GM12875 (cell line): ENCODE measurements around the gene CMPK1.
A peak's percentile ranks its signal among the peaks of the same experiment; 100 is the strongest.

ENCODE experiments used
- H3K4me3 ChIP-seq: one replicate; pipeline ENCODE4 v1.5.1; 2011; ENCODE audit warnings: low read depth, low read length, control low read depth
- CTCF ChIP-seq: IDR thresholded peaks from 2 replicates; pipeline ENCODE4 v1.5.1; 2011; ENCODE audit warnings: low read depth, mild to moderate bottlenecking, control low read depth, inconsistent platforms, low read length, moderate library complexity, borderline replicate concordance; ENCODE audit not compliant: insufficient read depth

Gene CMPK1

DNA sequence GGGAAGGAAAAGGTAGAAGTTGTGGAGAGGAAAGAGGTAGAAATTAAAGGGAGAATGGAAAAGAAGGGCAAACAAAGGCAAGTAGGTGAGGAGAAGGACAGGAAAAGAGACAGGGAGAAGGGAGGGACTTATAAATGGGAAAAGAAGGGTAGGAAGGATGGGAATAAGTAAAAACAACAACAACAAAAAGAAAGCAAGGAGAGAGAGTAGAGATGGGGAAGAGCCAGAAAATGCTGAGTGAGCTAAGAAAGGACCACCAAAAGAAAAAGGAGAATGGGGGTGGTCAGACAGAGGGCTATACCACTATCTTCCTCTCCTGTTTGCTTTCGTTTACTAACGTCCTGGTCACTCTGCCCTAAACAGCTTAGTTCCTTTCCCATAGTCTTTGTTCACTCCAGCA, 1.7 kb upstream of the CMPK1 start:
- no peak overlapping the region for H3K4me3 ChIP-seq
- no peak for TF ChIP-seq CTCF

- H3K4me3 ChIP-seq = peak overlapping the region; percentile 92
- no peak for TF ChIP-seq CTCF
These were observed 612 bp upstream of the CMPK1 start for GRCh38 chr1:47332779-47333577.

DNA sequence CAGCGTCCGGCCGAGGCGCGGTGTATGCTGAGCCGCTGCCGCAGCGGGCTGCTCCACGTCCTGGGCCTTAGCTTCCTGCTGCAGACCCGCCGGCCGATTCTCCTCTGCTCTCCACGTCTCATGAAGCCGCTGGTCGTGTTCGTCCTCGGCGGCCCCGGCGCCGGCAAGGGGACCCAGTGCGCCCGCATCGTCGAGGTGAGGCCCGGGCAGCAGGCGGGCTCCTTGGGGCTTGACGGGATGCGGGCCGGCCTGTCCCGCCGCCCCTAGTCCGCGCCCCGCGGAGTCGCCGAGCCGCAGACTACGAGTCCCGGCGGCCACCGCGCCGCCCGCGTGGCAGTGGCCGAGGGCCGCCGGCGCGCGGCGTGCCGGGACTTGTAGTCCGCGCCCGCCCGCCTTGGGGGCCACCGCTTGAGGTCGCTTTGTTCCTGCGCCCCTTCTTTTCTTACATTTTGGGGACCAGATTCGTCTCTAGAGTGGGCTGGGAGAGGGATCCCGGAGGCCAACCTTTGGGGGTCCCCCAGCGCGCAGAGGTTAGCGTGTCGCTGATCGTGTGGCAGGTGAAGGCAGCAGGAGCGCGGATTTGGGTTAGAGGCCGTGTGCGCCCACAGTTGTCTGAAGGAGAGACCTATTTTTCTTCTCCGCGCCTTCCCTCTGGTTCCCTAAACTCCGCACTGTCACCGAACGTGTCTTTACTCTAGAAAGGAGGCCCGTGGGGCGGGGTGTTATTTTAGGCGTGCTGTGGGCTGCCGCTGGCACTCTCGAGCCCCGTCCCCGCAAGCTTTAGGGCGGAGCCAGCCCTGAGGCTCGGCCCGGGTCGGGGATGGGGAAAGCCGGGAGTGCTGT, 553 bp downstream of the CMPK1 start:
- peak overlapping the region; percentile 92 for H3K4me3 ChIP-seq
- TF ChIP-seq CTCF = 0 out of 2 replicates have a peak, but pooled peaks have one; percentile 1

DNA sequence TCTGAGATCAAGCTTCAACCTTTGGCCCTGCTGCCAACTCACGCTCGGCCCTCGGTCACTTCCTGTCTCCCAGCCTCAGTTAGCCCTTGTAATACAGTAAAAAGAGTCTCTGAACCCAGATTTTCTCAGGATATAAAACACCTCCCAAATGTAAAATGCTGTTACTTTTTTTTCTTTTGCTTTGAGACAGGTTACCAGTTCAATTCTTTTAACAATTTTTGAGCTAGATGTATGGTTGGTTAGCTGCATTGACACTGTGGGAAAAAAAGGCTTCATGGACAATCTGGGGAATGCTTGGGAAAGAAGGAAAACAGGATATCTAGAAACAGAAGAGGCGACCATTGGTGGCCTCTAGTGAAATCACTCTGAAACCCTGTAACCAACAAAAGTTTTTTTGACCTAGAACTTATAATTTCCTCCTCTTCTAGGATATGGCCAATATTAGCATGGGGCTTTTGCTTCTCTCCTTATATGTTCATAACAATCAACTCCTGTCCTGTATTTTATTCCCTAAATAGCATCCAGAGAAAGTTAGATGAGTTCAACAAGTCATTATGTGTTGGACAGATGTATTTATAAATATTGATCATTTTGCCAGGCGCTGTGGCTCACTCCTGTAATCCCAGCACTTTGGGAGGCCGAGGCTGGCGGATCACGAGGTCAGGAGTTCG, 1.3 kb downstream of the CMPK1 start:
- H3K4me3 ChIP-seq = peak overlapping the region; percentile 92
- no peak for TF ChIP-seq CTCF

- no peak overlapping the region for H3K4me3 ChIP-seq
- no peak for TF ChIP-seq CTCF
These were observed 3.8 kb downstream of the CMPK1 start for GRCh38 chr1:47337350-47337749.

DNA sequence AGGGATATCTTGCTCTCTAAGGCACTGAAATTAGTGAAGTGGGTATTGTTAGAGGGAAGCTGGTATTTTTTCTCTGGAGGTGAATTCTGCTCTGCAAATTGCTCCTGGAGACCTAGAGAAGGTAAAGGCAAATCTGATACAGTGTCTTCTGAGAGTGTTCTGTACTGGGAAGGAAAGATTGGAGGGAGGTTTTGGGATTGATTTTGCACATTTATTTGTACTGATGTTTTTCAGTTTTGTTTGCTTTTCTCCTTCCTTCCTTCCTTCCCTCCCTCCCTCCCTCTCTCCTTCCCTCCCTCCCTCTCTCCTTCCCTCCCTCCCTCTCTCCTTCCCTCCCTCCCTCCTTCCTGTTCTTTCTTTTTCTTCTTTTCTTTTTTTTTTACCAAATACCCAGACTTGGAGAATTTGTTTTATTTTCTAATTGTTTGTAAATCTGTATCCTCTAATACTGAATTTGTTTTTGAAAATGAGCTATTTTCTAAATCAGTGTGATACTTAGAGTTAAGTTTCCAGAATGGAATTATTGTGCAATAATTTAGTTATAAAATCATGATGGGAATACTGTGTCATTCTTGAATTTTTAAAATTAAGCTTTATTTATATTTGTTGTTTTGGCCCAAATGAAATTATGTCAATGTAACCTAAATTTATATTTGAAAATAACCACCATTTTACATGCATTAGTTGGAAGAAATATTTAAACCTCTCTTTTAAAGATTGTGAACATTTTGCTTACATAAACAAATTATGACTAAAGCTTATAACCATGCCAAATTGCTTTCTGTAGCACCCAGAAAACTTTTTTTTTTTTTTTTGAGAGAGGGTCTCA, 4.9 kb downstream of the CMPK1 start:
- H3K4me3 ChIP-seq = no peak overlapping the region
- no peak for TF ChIP-seq CTCF
